Common myeloid progenitor, CD34-positive (primary cell): ENCODE measurements around the gene GDF7.
"Not testable (repeated sequence)": the region's sequence is repeated elsewhere in the genome, so short reads cannot be mapped to it uniquely, and the experiment has no call there.

Source experiments
- CTCF ChIA-PET: fragments of 350-600 bp; sonication (Branson Sonifier 250); formaldehyde crosslinking; loops from one replicate; lab custom pipeline; 2021; ENCODE audit warnings: antibody characterized with exemption; lab: Charles Lee
- POLR2A ChIA-PET: fragments of 350-600 bp; sonication (Branson Sonifier 250); formaldehyde crosslinking; loops from one replicate; lab custom pipeline; 2021; ENCODE audit warnings: antibody characterized with exemption; lab: Charles Lee
- DNase-seq, 3 donors: peaks; one replicate each; pipeline versions ENCODE4 v3.0.0 to v3.0.0-alpha.2; 2013
- H3K27ac ChIP-seq, 2 experiments: 1 replicate in 1 of 2; 2 replicates in 1 of 2; pipeline ENCODE4 v1.7.0; 2013; ENCODE audit warnings: inconsistent platforms in 2 of 2, low read length in 2 of 2, mild to moderate bottlenecking in 2 of 2, low read depth in 1 of 2, moderate library complexity in 1 of 2; ENCODE audit not compliant: severe bottlenecking in 2 of 2, insufficient read depth in 1 of 2, poor library complexity in 1 of 2
- H3K27me3 ChIP-seq, 5 experiments: replicated peaks in 2 of 5; 1 replicate in 3 of 5; 2 replicates in 2 of 5; pipeline versions ENCODE4 v1.6.1 to v1.7.0; 2013; ENCODE audit warnings: low read length in 4 of 5, mild to moderate bottlenecking in 2 of 5, moderate library complexity in 2 of 5, inconsistent platforms in 1 of 5; ENCODE audit not compliant: insufficient read depth in 5 of 5, control insufficient read depth in 4 of 5
- H3K36me3 ChIP-seq, 4 experiments: 1 replicate in 2 of 4; 2 replicates in 2 of 4; pipeline versions ENCODE4 v1.6.1 to v1.7.0; 2013; ENCODE audit warnings: low read length in 3 of 4, control low read depth in 1 of 4, mild to moderate bottlenecking in 1 of 4; ENCODE audit not compliant: control insufficient read depth in 4 of 4, insufficient read depth in 4 of 4
- H3K4me1 ChIP-seq, 4 experiments: 1 replicate in 3 of 4; 2 replicates in 1 of 4; pipeline versions ENCODE4 v1.6.1 to v1.7.1; 2013; ENCODE audit warnings: low read length in 3 of 4, mild to moderate bottlenecking in 3 of 4, control low read depth in 1 of 4, inconsistent platforms in 1 of 4, moderate library complexity in 1 of 4; ENCODE audit not compliant: control insufficient read depth in 4 of 4, insufficient read depth in 4 of 4; ENCODE audit errors: control extremely low read depth in 1 of 4
- H3K4me3 ChIP-seq, 7 experiments: 1 replicate in 4 of 7; 2 replicates in 3 of 7; pipeline versions ENCODE4 v1.5.1 to v1.7.0; 2013; ENCODE audit warnings: mild to moderate bottlenecking in 7 of 7, low read length in 6 of 7, moderate library complexity in 6 of 7, inconsistent platforms in 2 of 7, low read depth in 2 of 7, control low read depth in 1 of 7; ENCODE audit not compliant: insufficient read depth in 4 of 7, control insufficient read depth in 1 of 7; ENCODE audit errors: extremely low read depth in 1 of 7
- H3K9me3 ChIP-seq, 5 experiments: 1 replicate in 4 of 5; 2 replicates in 1 of 5; pipeline versions ENCODE4 v1.6.1 to v1.7.1; 2013; ENCODE audit warnings: low read length in 4 of 5, mild to moderate bottlenecking in 2 of 5, inconsistent platforms in 1 of 5, low read depth in 1 of 5, moderate library complexity in 1 of 5; ENCODE audit not compliant: control insufficient read depth in 4 of 5, insufficient read depth in 2 of 5; ENCODE audit errors: control extremely low read depth in 1 of 5
- WGBS: methylation state at CpG from one replicate; pipeline ENCODE4 v1.1.5; 2013; ENCODE audit not compliant: insufficient coverage; 5-methylcytosine and 5-hydroxymethylcytosine counted together

Gene GDF7

DNA sequence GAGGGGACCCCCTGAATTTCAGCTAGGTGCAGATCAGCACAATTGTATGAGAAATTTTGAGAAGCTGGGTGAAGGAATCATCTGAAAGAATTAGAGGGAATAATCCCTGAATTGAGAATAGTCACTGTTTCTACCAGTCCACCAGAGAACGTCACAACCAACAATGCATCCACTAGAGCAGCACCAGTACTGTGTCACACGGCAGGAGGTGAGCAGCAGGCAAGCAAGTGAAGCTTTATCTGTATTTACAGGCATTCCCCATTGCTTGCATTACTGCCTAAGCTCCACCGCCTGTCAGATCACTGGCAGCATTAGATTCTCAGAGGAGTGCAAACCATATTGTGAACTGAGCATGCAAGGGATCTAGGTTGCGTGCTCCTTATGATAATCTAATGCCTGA is 40.7 kb downstream of the GDF7 start:
- peaks cover 0 to 3% (median 0%) of the 10 kb centered on the region in 5 experiments for H3K9me3 ChIP-seq
- ChIA-PET CTCF (interaction anchor here (1.3 kb wide), 1 partner anchor 46 kb away, joined by 5 read pairs; no protein-coding TSS in a partner anchor), POLR2A (interaction anchor here (1.0 kb wide), 1 partner anchor 123 kb away, joined by 3 read pairs; no protein-coding TSS in a partner anchor)
- no peak overlapping the region for H3K27ac ChIP-seq
- H3K27me3 ChIP-seq = no peaks in the 10 kb centered on the region
- H3K4me1 ChIP-seq = no peaks in the 10 kb centered on the region
- no peak for DNase-seq
- no peak overlapping the region for H3K4me3 ChIP-seq
- 96% methylated on average over 3 of the region's 4 CpGs for WGBS
- H3K36me3 ChIP-seq = peaks cover 0 to 6% (median 0%) of the 10 kb centered on the region in 4 experiments

DNA sequence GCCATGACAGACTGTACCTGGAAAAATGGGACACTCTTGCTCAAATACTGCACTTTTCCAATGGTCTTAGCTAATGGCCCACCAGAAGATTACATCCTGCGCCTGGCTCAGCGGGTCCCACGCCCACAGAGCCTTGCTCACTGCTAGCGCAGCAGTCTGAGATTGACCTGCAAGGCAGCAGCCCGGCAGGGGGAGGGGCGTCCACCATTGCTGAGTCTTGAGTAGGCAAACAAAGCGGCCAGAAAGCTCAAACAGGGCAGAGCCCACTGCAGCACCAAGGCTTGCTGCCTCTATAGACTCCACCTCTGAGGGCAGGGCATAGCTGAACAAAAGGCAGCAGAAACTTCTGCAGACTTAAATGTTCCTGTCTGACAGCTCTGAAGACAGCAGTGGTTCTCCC is 44.7 kb downstream of the GDF7 start:
- H3K4me1 ChIP-seq, CTCF ChIA-PET, H3K27me3 ChIP-seq, POLR2A ChIA-PET, H3K27ac ChIP-seq, H3K9me3 ChIP-seq, H3K4me3 ChIP-seq, H3K36me3 ChIP-seq, DNase-seq: not testable (repeated sequence)
- WGBS = 97% methylated on average over 7 of the region's 7 CpGs

DNA sequence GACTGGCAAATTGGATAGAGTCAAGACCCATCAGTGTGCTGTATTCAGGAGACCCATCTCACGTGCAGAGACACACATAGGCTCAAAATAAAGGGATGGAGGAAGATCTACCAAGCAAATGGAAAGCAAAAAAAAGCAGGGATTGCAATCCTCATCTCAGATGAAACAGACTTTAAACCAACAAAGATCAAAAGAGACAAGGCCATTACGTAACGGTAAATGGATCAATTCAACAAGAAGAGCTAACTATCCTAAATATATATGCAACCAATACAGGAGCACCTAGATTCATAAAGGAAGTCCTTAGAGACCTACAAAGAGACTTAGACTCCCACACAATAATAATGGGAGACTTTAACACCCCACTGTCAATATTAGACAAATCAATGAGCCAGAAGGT is 46.6 kb downstream of the GDF7 start:
- DNase-seq, H3K4me3 ChIP-seq, POLR2A ChIA-PET, H3K27ac ChIP-seq, CTCF ChIA-PET, H3K4me1 ChIP-seq, H3K27me3 ChIP-seq: not testable (repeated sequence)
- H3K36me3 ChIP-seq = peaks cover 0 to 21% (median 2%) of the 10 kb centered on the region in 4 experiments
- WGBS = no CpG with 5 or more reads among the region's 3 CpGs
- peaks cover 0 to 18% (median 4%) of the 10 kb centered on the region in 5 experiments for H3K9me3 ChIP-seq

DNA sequence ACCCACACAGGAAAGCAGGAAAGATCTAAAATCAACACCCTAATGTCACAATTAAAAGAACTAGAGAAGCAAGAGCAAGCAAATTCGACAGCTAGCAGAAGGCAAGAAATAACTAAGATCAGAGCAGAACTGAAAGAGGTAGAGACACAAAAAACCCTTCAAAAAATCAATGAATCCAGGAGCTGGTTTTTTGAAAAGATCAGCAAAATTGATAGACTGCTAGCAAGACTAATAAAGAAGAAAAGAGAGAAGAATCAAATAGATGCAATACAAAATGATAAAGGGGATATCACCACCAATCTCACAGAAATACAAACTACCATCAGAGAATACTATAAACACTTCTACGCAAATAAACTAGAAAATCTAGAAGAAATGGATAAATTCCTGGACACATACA is 47.5 kb downstream of the GDF7 start:
- no CpG with 5 or more reads among the region's 2 CpGs for WGBS
- POLR2A ChIA-PET, H3K4me3 ChIP-seq, H3K27me3 ChIP-seq, H3K4me1 ChIP-seq, H3K27ac ChIP-seq, DNase-seq: not testable (repeated sequence)
- CTCF ChIA-PET = interaction anchor here (1.1 kb wide), 1 partner anchor 53 kb away, joined by 3 read pairs; no protein-coding TSS in a partner anchor
- peaks cover 0 to 20% (median 4%) of the 10 kb centered on the region in 5 experiments for H3K9me3 ChIP-seq
- peaks cover 0 to 21% (median 2%) of the 10 kb centered on the region in 4 experiments for H3K36me3 ChIP-seq

DNA sequence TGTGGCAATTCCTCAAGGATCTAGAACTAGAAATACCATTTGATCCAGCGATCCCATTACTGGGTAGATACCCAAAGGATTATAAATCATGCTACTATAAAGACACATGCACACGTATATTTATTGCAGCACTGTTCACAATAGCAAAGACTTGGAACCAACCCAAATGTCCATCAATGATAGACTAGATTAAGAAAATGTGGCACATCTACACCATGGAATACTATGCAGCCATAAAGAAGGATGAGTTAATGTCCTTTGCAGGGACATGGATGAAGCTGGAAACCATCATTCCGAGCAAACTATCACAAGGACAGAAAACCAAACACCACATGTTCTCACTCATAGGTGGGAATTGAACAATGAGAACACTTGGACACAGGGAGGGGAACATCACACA is 49.2 kb downstream of the GDF7 start:
- H3K4me1 ChIP-seq, CTCF ChIA-PET, DNase-seq, H3K27me3 ChIP-seq, POLR2A ChIA-PET, H3K4me3 ChIP-seq, H3K27ac ChIP-seq: not testable (repeated sequence)
- peaks cover 0 to 28% (median 4%) of the 10 kb centered on the region in 5 experiments for H3K9me3 ChIP-seq
- WGBS = no CpG with 5 or more reads among the region's 3 CpGs
- peaks cover 0 to 21% (median 2%) of the 10 kb centered on the region in 4 experiments for H3K36me3 ChIP-seq

DNA sequence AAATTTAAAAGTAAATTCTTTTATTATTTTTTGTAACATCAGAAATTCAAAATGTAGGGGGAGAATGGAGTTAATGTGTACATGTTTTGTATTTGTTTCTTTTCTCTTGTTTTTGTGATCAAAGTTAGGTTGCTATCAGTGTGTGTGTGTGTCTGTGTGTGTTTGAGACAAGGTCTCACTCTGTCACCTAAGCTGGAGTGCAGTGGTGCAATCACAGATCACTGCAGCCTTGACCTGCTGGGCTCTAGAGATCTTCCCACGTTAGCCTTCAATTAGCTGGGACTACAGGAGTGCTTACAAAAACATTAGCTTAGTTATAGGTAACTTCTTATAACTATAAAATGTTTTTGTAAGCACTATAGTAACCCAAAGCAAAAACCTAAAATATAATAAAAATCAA is 50.7 kb downstream of the GDF7 start:
- H3K9me3 ChIP-seq = peaks cover 0 to 29% (median 4%) of the 10 kb centered on the region in 5 experiments
- H3K27me3 ChIP-seq = no peaks in the 10 kb centered on the region
- H3K27ac ChIP-seq = no peak overlapping the region
- CTCF ChIA-PET = no interaction called here
- H3K4me3 ChIP-seq = no peak overlapping the region
- no peak for DNase-seq
- H3K36me3 ChIP-seq = peaks cover 0 to 16% (median 2%) of the 10 kb centered on the region in 4 experiments
- POLR2A ChIA-PET = no interaction called here
- no peaks in the 10 kb centered on the region for H3K4me1 ChIP-seq
- WGBS = no CpG with 5 or more reads among the region's 1 CpG

DNA sequence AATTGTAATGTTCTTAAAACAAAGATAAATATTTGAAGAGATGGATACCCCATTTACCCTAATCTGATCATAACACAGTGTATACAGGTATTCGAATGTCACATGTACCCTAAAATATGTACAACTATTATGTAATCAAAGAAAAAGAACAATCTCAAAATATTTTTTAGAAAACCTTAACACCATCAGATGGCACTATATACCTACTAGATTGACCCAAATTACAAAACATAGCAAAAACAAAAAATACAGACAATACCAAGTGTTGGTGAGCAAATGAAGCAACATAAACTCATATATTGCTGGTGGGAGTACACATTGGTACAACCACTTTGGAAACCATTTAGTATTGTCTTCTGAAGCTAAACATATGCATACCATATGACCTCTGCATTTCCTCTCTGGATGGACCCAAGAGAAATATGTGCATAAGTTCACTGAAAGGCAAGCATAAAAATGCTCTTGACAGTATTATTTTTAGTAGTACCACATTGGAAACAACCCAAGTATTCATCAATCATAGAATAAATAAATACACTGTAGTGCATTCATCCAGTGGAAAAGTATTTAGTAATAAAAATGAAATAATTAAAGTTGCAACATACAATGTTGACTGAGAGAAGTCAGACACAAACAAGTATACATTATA is 55.8 kb downstream of the GDF7 start:
- CTCF ChIA-PET = interaction anchor here (1.5 kb wide), 1 partner anchor 241 kb away, joined by 3 read pairs; no protein-coding TSS in a partner anchor

More for the DNA sequence above, 55.8 kb downstream of the GDF7 start:
- Histone ChIP-seq H3K4me1 (peaks cover 0 to 9% (median 1%) of the 10 kb centered on the region in 4 experiments), H3K36me3 (peaks cover 0 to 21% (median 9%) of the 10 kb centered on the region in 4 experiments), H3K4me3 (no peak overlapping the region), H3K27ac (no peak overlapping the region), H3K27me3 (no peaks in the 10 kb centered on the region), H3K9me3 (peaks cover 0 to 24% (median 1%) of the 10 kb centered on the region in 5 experiments)
- peak in 1 of 3 donors; percentile 17 for DNase-seq
- WGBS = no CpG with 5 or more reads among the region's 1 CpG
- POLR2A ChIA-PET = no interaction called here
